HG03469 (cell line): ENCODE results near the gene ACKR3.

Experiments used
- ATAC-seq: cut with Tn5 transposase; IDR thresholded peaks from one replicate; pipeline ENCODE4 v1.9.1; 2021; ENCODE audit warnings: mild to moderate bottlenecking, moderate library complexity, moderate number of reproducible peaks; ENCODE audit not compliant: unreplicated experiment

Gene ACKR3

DNA sequence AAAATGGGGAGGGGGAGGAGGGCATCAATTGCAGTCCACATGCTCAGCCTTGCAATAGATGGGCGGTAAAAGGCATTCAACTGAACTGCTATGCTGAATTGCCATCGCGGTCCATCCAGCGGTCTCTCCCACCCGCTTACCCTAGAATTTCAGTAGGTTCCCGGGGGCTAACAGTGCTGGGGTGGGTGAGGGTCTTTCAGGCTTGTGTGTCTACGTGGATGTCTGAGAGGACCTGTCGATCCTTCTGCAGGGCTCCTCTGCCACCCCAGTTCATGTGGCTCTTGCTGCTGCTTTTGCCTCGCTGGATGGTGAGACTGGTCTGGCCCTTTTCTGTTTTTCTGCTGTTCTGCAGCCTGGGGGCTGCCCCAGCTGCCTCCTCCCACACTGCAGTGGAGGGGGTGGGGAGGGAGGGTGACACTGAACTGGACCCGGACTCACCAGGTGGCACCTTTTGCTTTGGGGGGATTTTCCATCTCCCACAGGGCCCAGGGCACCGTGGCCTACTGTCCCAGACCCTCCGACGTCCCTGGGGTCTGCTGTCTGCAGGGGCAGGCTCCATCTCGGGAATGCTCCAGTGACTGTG is 14.1 kb downstream of the ACKR3 start:
- no peak for ATAC-seq

DNA sequence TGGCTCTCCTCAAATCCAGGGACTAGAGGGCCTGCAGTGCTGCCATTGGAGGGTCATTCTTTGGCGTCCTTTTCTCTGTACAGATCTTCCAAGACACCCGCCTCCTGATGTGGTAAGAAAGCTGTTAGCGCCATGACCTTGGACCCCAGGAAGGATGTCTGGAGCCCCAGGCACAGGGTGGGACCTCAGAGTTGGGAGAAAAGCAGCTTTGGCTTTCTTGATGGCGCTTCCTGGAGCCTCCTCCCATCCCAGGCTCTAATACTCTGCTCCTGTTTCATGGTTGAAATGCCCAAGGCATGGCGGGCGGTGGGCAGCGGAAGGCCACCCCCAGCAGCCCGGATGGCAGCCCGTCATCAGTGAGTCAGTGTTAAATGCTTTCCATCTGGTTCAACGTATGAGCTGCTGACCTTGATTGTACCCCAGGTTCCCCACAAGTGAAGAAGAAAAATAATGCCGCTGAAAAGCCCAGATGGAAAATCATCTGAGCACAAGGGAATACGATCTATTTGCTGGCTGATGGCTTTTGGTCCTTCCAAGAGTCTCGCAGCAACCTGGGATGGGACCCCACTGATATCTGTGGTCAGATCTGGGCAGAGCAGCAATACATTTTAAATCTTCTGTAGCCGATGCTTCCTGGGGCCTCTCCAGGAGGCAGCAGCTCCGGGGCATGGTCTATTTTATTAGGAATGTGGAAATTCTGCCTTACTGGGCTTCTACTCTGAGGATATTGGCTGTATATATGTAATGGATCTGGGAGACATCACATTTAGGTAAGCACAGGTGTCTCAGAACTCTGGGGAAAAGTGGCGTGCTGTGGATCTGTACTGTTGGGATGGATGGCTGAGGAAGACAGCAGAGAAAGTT is 15.1 kb downstream of the ACKR3 start:
- ATAC-seq, result no peak

DNA sequence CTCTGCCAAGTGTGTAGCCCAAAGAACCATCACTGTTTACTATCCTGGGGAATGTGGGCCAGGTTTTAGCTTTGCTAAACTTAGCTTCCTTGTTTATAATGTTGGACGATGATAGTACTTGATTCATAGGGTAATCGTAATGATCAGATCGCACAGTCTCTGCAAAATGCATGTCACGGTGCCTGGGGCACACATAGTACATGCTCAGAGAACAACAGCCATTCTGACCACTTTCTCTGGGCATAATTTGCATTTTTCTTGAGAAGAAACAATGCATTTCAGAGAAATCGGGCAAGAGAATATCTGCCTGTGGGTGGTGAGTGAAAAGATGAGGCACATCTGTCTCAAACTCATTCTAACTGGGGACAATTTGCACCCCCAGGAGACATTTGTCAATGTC is 16.3 kb downstream of the ACKR3 start:
- no peak for ATAC-seq

DNA sequence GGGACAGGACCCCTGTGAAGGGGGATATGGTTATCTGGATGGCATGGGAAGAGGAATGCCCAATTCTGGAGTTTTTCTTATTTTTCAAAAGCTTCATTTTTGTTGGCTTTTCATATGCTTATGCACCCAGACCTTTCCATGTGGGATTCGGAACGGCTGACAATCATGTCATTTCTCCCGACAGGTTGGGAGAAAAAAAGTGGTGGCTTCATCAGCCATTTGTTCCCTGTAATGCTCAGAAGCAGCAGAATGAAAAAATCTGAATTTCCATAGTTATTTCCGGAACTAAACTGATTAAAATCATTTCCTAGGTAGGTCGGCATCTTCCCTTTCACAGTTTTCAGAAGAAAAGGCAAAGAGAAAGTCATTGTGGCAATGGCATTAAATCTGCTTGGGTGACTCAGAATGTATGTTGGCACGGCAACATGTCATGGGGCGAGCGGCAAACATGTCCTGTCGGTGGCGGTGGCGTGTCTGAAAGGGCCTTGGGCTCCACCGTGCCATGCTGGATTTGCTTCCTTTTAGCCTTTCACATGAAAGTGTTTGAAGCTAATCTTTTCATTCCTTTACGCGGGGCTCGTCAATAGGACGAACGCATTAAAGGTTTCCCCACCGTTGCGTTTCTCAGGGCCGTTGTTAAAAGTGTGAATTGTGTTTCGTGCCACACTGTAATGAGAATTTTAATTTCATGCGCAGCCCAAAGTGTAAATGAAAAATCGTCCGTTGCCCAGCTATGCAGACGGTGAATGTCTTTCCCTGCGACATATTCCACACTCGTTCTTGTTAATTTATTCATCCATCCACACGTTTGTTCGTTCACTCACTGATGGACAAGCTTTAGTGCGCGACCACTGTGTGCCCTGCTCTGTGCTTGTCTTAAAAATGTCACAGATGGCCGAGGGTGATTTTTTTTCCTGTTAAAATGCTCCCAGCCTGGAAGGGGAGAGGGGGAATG is 18.5 kb downstream of the ACKR3 start:
- ATAC-seq, result no peak

DNA sequence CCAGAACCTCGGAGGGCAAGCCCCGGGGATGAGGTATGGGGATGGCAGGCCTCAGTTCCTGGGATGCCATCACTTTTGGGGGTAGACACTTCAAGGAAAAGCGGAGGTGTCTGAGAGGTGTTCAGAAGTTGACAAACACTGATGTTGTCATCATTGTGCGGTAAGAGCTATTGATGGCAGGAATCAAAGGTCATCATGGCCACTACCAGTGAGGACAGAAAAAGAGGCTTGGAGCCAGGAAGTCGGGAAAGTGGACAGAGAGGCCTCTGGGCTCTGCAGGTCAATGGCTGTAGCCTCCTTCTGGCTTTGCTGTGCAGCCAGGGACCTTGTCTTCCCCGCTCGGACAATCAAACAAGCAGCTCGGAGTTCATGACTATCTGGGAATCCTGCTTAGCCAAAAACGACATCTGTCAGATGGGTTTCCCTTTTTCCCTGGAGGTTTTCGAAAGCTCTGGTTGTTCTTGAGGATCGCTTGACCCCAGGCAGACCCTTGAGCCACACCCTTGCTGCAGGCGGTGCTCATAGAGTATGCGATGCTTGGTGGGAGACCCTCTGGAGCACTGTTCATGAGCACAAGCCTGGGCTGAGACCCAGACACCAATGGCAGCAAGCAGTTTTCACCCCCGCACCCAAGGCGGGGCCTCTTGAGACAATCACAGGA is 19.4 kb downstream of the ACKR3 start:
- no peak for ATAC-seq

DNA sequence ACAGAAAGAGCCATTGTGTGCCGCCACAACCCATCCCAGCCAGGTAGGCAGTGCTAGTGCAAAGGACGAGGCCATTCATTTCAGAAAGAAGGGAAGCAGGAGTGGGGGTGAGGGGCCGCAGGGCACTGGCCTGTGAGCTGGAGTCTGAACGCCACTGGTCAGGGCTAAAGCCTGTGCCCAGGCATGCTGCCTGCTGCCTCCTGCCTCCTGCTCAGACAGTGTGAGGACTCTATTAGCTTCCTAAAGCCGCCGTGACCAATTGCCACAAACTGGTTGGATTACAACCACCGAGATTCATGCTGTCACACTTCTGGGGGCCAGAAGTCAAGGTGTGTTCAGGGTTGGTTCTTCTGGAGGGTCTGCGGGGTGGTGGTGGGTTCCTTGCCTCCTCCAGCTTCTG is 21.2 kb downstream of the ACKR3 start:
- no peak for ATAC-seq

DNA sequence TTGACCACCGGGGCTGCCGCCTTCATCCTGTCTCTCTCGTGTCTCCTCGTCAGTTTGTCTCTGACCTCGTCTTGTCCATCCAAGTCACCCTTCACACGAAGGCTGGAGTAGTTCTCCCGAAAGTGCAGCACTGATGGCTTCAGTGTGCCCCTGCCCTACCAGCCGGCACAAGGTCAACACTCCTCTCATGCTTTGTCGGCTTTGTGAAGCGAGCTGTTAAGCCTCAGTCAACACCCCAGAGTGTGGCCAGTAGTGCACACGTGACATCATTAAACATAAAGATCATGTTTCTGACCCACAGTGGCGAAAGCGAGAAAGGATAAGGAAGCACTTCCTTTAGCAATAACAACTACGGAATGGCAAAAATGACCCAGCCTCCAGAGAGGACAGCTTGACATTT is 23.2 kb downstream of the ACKR3 start:
- no peak for ATAC-seq

DNA sequence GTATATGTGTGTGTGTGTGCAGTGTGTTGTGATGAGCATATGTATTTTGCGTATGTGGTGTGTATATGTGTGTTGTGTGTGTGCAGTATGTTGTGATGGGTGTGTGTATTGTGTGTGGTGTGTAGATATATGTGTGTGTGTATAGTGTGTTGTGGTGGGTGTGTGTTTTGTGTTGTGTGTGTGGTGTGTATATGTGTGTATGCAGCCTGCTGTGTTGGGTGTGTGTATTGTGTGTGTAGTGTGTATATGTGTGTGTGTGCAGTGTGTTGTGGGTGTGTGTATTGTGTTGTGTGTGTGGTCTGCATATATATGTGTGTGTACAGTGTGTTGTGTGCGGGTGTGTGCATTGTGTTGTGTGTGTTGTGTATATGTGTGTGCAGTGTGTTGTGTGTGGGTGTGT is 23.9 kb downstream of the ACKR3 start:
- no peak for ATAC-seq

DNA sequence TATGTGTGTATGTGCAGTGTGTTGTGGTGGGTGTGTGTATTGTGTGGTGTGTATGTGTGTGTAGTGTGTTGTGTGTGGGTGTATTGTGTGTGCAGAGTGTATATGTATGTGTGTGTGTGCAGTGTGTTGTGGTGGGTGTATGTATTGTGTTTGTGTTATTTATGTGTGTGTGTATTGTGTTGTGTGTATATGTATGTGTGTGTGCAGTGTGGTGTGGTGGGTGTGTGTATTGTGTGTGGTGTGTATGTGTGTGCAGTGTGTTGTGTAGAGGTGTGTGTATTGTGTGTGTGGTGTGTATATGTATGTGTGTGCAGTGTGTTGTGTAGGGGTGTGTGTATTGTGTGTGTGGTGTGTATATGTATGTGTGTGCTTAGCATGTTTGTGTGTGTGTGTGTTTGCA is 24.3 kb downstream of the ACKR3 start:
- ATAC-seq, result no peak

DNA sequence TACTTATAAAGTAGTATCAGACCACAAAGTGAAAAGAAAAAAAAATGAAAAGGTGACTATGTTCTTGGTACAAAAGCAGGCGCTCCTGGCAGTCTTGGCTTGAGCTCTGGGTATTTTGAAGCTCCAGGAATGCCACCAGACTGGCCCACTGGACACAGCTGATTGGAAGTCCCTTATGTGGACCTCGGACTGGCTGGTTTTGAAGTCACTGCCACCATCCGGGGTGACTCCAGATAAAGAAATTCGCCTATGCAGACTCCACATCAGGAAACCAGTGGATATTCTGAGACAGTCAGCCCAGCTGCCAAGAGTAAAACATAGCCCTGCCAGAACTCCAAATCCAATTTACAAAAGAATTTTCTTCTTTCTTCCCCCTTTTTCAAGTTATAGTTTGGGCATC is 28.0 kb downstream of the ACKR3 start:
- no peak for ATAC-seq

DNA sequence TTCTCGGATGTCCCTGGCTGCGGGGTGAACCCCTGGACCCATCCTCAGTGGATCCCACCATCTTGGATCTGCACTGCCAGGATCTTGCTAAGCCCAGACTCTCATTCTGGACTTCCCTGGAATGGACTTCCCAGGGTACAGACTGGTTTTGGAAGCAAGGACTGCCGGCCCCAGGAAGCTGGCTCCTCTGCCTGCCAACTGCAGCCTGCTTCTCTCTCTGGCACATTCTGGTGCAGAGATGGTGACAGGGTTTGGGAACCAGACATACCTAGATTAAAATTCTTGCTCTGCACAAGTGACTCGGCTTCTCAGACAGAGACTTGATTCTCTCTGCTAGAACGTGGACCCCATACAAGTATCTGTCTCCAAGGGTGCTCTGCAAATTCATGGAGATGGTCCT is 29.4 kb downstream of the ACKR3 start:
- no peak for ATAC-seq

DNA sequence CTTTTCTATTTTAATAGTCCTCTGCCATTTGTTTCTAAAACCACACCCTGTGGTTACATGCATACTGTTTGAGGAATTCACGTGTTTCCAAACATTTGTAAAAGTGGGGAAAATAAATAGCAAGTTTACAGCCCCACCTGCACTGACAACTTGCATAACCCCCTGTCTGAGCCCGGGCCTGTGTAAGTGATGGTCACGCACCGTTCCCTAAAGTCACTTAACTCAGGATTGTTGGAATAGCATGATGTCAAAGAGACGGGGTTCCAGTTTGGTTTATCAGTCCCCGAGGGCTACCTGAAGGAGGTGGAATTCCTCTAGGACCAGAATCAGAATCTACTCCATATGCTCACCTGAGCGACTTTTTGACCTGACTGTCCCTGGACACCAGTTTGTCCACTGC is 30.5 kb downstream of the ACKR3 start:
- ATAC-seq, result no peak

DNA sequence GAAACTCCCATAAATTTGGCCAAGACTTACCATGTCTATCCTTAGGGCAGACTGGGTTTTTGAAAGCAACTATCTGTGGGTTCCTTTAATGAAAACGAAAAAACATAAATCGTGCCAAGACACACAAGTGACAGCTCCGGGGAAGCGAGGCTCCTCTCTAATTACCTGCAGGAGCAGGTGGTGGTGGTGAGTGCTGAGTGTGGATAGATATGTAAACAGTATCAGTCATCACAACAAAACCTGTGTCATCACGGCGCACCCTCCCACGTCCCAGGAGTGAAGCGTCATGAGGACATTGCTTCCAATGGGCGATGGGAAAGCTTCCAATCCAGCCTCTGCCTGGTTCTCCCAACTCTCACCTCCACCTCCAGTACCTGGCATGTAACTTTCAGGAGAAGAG is 31.3 kb downstream of the ACKR3 start:
- no peak for ATAC-seq

DNA sequence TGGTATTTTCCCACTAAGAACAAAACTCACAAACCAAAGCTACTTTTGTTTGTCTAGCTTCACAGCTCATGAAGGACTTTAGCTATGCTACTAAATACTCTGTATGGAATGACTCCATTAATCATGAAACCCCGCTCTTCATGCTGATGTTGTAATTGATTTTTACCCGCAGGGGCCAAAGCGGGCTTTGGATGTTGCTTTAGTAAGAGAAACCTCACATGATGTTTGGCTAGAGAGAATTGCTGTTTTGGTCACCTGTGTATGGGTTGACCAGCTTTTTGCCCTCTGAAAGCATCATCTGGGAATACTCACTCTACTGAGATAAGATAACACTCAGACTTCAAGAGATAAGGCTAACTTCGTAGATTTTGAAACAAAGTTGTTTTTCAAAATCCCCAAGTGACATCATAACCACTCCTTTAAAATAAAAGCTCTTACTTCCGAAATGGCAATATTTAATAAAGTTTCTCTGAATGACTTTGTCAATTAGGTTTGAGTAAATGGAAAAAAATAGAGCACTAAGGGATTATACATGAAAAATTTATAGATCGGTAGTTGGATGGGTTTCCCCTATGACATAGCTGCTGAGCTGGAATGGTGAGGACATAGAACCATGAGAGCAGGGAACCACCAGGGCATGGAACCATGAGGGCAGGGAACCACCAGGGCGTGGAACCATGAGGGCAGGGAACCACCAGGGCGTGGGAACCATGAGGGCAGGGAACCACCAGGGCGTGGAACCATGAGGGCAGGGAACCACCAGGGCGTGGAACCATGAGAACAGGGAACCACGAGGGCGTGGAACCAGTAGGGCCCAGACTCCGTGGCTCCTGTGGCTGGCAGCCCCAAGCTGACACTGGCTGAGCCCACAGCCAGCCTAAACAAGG is 31.9 kb downstream of the ACKR3 start:
- no peak for ATAC-seq

DNA sequence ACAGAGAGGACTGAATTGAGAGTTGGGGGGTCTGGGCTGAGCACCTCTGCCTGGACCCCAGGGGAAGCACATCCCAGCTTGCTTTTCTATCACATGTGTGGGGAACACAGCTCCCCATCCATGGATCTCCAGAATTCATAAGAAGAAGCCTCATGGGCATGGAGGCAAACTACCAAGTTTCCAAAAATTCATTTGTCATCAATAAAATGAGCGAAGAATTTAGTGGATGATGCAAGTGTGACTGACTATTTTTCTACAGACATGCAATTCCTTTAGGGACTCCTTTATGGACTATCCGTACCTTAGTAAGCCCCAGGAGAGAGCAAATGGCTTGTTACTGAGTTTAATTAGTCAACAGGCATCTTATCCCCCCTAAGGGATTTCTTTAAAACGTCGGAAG is 33.1 kb downstream of the ACKR3 start:
- ATAC-seq, result no peak

DNA sequence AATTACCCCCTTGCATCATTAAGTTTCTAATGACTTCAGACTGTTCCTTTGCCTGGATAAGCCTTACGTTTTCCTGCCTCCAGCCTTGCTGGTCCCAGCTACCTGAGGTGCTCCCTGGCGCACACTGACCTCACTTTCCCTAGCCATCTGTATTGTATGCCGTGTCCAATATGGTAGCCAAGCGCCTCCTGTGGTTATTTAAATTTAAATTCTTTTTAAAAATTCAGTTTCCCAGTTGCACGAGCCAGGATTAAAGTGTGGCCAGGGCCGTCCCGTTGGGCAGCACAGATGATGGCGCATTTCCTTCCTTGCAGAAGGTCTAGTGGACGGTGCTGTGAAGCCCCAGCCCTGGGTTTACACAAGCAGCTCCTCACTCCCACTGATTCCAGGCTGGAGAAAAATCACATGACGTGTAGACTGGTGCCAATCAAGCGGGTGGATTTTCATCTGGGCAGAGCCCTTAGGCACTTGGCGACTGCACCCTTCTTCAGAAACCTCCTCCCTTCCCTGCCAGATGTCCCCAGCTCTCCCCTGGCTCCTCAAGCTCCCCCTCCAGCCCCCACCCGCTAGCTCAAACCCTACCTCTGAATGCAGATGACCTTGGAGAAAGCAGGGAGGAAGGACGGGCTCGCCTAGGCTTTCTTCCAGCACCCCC is 33.9 kb downstream of the ACKR3 start:
- ATAC-seq, result no peak

DNA sequence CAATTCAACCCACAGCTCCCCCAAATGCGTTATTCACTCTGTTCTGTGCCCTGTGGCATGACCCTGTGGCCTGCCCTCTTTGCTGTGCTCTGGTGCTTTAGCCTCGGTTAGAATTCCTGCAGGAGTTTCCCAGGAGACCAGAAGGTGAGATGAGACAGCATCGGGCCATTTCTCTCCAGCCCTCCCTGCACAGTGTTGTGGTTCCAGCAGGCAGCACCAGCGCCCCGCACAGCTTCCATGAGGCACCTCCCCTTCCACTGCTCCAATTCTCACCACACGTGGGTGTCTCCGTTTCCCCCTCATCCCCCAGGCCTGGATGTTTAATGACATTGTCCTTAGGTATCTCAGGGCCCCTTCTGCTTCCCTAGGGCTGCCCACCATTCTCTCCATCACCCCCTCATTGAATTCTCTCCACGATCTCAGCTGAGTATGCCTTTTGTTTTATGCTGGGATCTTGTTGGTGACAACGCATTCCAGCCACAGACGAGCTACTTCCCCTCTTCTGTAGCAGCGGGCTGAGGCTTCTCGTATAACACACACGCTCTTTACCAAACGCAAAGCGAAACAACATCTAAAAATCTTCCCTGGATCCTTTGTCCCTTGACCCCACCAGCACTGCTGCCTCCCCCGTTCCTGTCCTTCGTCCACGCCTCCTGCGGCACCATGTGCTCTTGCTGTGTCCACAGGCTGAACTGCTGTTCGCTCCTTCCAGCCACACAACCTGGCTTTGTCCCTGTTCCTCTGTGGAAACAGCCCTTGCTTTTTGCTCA is 35.1 kb downstream of the ACKR3 start:
- no peak for ATAC-seq

DNA sequence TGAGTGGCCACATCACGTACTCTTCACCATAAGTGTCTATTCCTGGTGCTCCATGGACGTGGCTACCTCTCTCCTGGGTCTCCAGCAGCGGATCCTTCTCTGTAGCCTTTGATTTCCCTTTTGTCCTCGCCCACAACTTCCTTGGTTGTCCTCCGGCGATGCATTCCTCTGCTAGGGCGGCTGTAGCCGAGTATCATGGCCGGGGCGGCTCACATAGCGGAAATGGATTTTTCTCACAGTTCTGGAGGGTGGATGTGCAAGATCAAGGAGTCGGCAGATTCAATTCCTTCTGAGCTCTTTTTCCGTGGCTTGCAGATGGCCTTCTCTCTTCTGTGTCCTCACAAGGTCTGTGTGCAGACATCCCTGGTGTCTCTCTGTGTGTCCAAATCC is 35.7 kb downstream of the ACKR3 start:
- no peak for ATAC-seq

DNA sequence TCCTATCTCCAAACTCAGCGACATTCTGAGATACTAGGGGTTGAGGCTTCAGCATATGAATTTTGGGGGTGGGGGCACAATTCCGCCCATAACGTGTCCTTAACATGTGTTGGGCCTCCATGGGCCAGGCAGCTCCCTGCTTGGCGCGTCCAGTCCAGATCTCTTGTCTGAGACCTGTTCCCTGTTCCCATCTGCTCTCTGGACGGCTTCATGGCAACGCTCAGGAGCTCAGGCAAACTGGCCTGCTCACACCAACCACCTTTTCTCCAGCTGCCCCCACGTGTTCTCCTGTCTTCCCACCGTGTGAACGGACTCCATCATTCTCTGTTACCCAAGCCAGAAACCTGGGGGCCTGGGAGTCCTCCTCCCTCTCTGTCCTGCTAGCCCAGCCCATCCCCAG is 36.4 kb downstream of the ACKR3 start:
- no peak for ATAC-seq
